GM19397 (cell line): ENCODE data around the gene SCUBE2.
A peak's percentile ranks its signal among the peaks of the same experiment; 100 is the strongest.

ENCODE experiments used
- ATAC-seq: cut with Tn5 transposase; IDR thresholded peaks from one replicate; pipeline ENCODE4 v1.9.1; 2021; ENCODE audit warnings: mild to moderate bottlenecking, moderate library complexity; ENCODE audit not compliant: unreplicated experiment

Gene SCUBE2

GRCh38 chr11:9091044-9091922 is at the start of gene SCUBE2:
Gene SCUBE2, minus strand, starts transcription at chr11:9091599. Its CDS starts 71 bp downstream, at chr11:9091528.
- ATAC-seq: no peak

DNA sequence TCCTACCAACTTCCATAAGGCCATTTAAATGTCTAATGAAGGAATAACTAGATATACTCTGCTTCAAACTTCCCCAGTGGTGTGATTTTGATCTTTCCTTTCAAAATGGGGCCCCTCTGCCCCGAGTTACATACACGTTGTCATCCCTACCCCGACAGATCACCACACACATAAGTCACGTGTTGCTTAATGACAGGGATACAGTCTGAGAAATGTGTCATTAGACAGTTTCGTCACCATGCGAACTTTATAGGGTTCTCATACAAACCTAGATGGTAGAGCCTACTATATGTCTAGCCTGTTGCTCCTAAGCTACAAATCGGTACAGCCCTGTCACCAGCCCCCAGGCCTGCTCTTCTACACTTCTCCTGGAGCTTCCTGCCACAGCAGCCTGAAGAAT is 49.8 kb upstream of the SCUBE2 start:
- no peak for ATAC-seq

DNA sequence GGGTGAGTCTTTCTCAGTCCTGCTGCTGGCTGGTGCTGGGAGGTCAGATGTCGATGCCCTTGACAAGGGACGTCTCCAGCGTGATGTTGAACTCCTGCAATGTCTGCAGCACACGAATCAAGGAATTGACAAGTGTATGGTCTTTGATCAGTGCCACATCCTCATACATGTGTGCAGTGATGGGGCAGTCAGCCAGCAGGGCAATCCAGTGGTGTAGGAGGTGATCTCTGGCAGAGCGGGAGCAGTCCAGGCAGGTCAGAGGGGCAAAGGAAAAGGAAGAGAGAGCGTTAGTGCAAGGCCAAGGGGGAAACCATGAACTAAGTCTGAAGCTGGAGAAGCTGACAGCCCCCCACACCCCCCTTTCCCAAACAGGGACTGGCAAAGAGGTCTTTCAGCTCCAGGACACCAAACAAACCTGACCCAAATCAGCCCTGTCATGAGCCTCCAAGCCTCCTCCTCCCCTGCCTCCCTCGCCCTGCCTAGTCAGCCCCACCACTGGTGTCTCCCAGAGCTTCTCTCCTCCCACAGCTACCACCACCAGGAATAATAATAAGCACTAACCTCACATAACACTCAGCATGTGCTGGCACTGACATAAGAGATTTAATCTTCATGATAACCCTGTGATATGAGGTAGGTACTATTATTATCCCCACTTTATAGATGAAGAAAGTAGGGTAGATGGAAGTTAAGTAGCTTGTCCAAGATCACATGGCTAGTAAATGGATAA is 48.4 kb upstream of the SCUBE2 start:
- ATAC-seq: no peak

DNA sequence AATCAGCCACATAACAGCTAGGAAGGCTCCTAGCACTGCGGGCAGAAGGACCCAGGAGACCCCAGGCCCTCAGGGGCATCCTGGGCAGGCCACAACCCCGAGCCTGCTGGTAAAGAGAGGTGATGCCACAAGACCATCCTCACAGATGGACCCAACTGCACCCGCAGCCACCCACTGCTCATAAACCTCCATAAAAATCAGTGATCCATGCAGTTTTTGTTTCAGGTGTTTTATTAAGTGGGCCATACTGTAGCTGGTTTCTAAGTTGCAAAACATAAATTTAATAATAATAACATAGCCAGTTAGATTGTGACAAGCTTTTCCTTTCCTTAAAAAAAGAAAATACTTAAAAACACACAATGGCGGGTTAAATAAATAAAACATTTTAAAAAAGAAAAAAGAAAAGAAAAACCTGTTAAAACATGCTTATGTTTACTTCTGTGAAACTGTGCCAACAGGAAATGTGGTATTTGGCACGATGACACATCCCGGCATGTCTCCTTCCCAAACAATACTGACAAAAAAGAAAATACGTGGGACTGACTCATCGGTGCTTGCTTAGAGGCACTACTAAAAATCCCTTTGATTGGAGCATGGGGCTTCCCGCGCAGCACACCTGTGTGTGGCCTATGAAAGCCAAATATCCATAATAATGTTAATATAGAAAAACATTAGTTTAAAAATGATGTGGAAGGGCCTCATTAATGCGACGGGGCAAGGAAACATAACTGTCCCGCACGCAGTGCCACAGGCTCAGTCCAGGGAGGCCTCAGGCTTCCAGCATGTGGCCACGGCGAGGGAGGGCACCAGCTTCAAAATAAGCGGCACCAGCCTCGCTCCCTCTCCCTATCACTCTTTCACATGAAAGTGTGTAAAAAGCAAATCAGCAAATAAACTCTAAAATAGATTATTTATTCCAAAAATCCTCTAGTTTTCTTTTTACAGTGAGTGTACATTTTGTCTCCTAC is 47.5 kb upstream of the SCUBE2 start:
- no peak for ATAC-seq

GRCh38 chr11:9138133-9138453 is 46.7 kb upstream of the SCUBE2 start:
- ATAC-seq: no peak

- ATAC-seq: peak; percentile 90
Observed at GRCh38 chr11:9137293-9138132, 46.1 kb upstream of the SCUBE2 start.

DNA sequence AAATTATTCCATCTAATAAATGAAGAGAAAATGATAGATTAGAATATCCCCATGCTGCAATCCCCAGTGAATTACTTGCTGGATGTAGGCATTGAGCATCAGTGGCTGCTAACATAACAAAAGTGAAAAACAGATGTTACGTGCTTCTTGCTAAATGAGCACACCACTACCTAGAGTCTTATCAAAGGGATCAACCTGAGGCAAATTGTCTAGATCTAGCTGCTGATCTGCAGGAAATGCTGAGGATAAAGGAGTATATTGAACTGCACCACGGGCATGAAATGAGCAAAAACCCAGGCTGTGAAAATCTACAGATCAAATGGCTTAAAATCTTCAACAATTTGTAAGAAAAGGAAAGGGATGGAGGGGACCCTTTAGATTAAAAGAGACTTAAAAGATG is 45.3 kb upstream of the SCUBE2 start:
- no peak for ATAC-seq

DNA sequence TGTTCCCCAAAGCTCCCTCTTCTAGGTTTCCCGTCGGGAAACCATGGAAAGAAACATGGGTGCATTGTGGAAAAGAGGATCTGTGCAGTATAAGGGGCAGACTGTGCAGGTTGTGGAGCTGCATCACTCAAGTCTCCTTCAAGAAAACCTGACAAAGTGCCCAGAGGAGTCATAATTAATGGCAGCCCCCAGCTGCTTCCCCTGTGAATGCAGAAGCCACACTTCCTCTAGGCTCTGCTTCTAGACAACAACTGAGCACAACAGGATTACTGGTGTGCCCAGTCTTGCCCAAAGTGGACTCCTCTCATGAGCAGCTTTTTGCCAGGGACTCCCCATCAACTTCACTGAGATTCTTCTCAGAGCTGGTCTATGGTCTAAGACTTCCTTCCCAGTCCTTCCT is 42.6 kb upstream of the SCUBE2 start:
- ATAC-seq: no peak

DNA sequence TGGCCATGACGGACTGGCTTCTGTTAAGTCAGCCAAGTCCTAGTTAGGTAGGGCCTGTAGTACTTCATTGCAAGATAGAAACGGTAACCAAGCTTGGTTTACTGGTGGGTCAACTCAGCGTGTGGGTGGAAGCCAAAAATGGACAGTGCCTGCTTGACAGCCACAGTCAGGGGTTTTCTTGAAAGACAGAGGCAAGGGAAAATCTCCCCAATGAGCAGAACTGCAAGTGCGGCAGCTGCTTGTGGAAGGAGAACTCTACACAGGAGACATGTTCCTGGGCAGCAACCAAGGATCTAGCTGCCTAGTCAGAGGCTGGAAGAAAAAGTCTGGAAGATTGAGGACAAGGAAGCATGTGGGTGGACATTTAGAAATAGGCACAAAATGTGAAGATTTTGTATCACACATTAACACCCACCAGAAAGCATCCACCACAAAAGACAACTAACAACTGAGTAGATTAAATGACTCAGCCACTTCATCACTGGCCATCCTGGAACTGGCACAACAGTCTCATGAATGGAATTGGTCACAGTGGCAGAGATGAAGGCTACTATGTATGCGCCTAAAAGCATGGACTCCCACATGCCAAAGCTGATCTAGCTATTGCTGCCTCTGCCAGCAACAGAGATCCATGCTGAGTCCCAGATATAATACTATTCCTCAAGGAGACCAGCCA is 40.9 kb upstream of the SCUBE2 start:
- ATAC-seq: no peak

DNA sequence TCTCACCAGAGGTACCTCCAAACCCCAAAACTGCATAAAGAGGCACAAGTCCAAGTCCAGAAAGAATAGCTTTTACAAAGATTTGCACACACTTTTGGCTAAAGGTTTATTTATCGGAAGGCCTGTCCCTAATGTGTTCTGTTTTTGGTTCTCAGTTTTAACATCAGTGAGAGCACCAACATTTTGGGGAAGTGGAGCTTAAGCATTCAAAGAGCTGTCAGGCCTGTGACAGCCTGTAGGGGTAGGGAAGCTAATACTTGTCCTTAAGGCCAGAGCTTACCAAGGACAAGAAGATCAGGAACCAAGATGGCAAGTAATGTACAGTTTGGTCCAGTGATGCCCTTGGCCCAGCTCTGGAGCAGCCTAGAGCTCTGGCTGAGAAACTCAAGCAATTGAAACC is 38.9 kb upstream of the SCUBE2 start:
- ATAC-seq: no peak

DNA sequence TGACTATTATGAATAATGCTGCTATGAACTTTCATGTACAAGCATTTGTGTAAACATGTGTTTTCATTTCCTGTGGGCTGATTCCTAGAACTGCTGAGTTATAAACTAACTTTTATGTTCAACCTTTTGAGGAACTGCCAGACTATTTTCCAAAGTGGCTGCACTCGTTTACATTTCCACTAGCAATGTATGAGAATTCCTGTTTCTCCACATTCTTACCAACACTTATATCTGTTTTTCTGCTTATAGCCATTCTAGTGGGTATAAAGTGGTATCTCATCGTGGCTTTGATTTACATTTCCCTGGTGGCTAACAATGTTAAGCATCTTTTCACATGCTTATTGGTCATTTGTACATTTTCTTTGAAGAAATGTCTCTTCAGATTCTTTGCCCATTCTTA is 35.2 kb upstream of the SCUBE2 start:
- no peak for ATAC-seq

GRCh38 chr11:9125185-9125886 is 33.9 kb upstream of the SCUBE2 start:
- no peak for ATAC-seq

- ATAC-seq: no peak
Observed at GRCh38 chr11:9123595-9124304, 32.4 kb upstream of the SCUBE2 start.

DNA sequence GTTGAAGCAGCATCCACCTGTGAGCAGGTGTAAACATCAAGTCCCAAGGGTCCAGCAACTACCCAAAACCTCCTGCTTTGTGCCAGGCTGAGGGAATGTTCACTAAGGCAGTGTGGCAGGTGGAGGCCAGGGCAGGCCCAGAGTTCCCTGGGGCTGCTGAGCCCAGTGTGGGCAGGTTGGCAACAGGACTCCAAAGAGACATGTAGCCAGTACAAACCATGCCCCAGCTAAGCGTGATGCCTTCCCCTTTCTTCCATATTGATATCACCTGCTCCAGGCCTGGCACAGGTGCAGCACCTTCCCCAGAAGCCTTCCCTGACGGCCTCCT is 30.0 kb upstream of the SCUBE2 start:
- ATAC-seq: no peak

DNA sequence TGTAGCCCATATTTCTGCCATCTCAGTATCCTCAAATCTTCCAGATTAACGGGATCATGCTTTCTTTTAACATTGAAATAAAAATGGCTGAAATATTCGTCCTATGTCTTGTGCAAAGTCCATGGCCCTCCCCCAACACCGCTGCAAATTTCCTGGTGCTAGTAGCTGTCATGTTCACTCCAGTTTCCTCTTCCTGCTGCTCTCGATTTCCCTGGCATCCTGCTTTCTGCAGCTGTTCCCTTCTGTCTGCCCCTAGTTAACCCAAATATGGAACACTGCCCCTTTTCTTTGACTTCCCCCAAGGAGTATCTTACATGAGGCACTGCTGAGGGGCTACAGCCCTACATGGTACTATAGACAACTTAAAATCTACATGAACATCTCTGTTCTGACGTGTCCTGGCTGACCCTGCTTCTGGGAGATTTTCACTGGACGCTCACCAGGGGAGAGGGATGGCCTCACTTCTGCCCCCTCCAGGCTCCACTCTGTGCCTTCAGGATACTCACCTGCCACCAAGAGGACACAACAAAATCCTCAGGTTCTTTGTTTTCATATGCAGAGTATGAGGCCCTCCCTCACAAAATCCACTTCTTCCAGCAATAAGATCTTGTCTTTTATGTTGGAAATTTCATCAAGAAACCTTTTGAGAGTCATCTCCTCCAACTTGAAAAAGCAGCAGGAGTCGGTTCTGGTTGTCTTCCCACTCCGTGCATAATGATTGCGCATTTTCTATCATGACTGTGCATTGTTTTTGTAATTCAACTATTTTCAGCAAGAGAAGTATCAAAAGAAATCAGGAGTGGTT is 29.5 kb upstream of the SCUBE2 start:
- ATAC-seq: no peak

DNA sequence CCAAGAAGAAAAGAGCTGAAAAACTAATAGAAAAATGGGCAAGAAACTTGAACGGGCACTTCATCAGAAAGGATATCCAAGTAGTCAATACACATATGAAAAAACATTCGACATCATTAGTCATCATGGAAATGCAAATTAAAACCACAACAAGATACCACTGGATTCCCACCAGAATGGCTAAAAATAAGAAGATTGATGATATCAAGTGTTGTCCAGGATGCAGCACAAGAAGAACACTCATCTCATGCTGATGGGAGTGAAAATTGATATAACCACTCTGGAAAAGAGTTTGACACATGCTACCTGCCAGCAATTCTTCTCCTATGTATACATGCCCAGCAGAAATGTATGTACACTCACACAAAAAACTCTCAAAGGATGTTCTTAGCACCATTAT is 26.9 kb upstream of the SCUBE2 start:
- ATAC-seq: no peak

- ATAC-seq: no peak
Observed at GRCh38 chr11:9112075-9112474, 20.7 kb upstream of the SCUBE2 start.
